Spleen (tissue), 11 donors: ENCODE data around the gene RNF212. TPM values are rescaled to one million over a fixed set of nuclear protein-coding genes. Genes with fewer than 3 reads are reported as not detected.

Experiments used
- DNase-seq: peaks from one replicate; pipeline ENCODE4 v3.0.0-alpha.2; 2020
- H3K27ac ChIP-seq, 8 donors: fragments of 200-600 bp; sonication (generic) in 7 of 8; 1 replicate in 4 of 8; 2 replicates in 4 of 8; pipeline versions ENCODE4 v1.5.0 to v1.8.0; 2016 to 2021; ENCODE audit warnings: inconsistent platforms in 4 of 8, mild to moderate bottlenecking in 4 of 8, moderate library complexity in 1 of 8
- H3K27me3 ChIP-seq, 7 donors: fragments of 200-600 bp; sonication (generic) in 6 of 7; replicated peaks in 1 of 7; 1 replicate in 4 of 7; 2 replicates in 3 of 7; pipeline versions ENCODE4 v1.5.0 to v1.8.0; 2016 to 2021; ENCODE audit warnings: inconsistent platforms in 3 of 7, mild to moderate bottlenecking in 1 of 7
- H3K36me3 ChIP-seq, 6 donors: fragments of 200-600 bp; sonication (generic) in 5 of 6; 1 replicate in 4 of 6; 2 replicates in 2 of 6; pipeline versions ENCODE4 v1.5.0 to v1.8.0; 2016 to 2021; ENCODE audit warnings: inconsistent platforms in 2 of 6
- H3K4me1 ChIP-seq, 6 donors: fragments of 200-600 bp; sonication (generic) in 5 of 6; 1 replicate in 3 of 6; 2 replicates in 3 of 6; pipeline versions ENCODE4 v1.5.0 to v1.8.0; 2016 to 2021; ENCODE audit warnings: inconsistent platforms in 3 of 6
- H3K4me3 ChIP-seq, 8 donors: fragments of 200-600 bp; sonication (generic) in 7 of 8; 1 replicate in 4 of 8; 2 replicates in 4 of 8; pipeline versions ENCODE4 v1.5.0 to v1.8.0; 2016 to 2021; ENCODE audit warnings: inconsistent platforms in 4 of 8, mild to moderate bottlenecking in 4 of 8, moderate library complexity in 2 of 8
- H3K9me3 ChIP-seq, 8 donors: fragments of 200-600 bp; sonication (generic) in 7 of 8; 1 replicate in 4 of 8; 2 replicates in 4 of 8; pipeline versions ENCODE4 v1.5.0 to v1.8.0; 2016 to 2021; ENCODE audit warnings: inconsistent platforms in 4 of 8
- POLR2A ChIP-seq, 3 donors: fragments of 450-650 bp; IDR thresholded peaks; one replicate each; pipeline ENCODE4 v1.5.1; 2017; ENCODE audit warnings: antibody characterized with exemption in 3 of 3, mild to moderate bottlenecking in 1 of 3
- POLR2AphosphoS5 ChIP-seq, 3 donors: sonication (generic); formaldehyde crosslinking; IDR thresholded peaks; one replicate each; pipeline ENCODE4 v1.5.1; 2017; ENCODE audit warnings: antibody characterized with exemption in 3 of 3
- WGBS, 5 donors: extraction: QIAGEN DNeasy Blood & Tissue Kit in 3 of 5; methylation state at CpG; one replicate each; pipeline versions ENCODE4 v1.1.5 to v1.1.7; 2013 to 2018; 5-methylcytosine and 5-hydroxymethylcytosine counted together
- intact Hi-C: fragments of 100-400 bp; cut with DNase I; formaldehyde crosslinking; loops from one replicate; pipeline ENCODE4 v1.15.0; 2023; ENCODE audit warnings: low total_unique reads
- polyA plus RNA-seq, 3 donors: library from polyadenylated mRNA; stranded (reverse); fragments of 200-250 nt; gene quantifications; one replicate each; pipeline ENCODE4 v1.2.1, GENCODE V29; 2013
- total RNA-seq, 7 donors: library from RNA; depleted of rRNA in 3 of 7; stranded (reverse); fragments of >200 nt in 3 of 7; fragmentation: NEBNext Ultra II Directional in 4 of 7; extraction: Animal tissue kit (Norgen Biotek cat#: 25700) in 4 of 7; gene quantifications; one replicate each; pipeline versions ENCODE4 v1.1.0 to v1.2.1, GENCODE V29; 2016 to 2021
- TF ChIP-seq, protein P1 (sequence below), 11 experiments: fragments of 200-600 bp in 7 of 11; fragments of 450-650 bp in 4 of 11; sonication (generic) in 4 of 11; IDR thresholded peaks in 8 of 11; conservative IDR thresholded peaks in 3 of 11; 1 replicate in 7 of 11; 2 replicates in 4 of 11; pipeline versions ENCODE4 v1.4.0 to v1.8.0; 2016 to 2021; ENCODE audit warnings: antibody characterized with exemption in 11 of 11, inconsistent platforms in 4 of 11, mild to moderate bottlenecking in 1 of 11
- donor health status: healthy with polysubstance abuse.
- donor health status: DM: no; HTN: no; CAD: no; lungs with moderate emphysema.
- donor health status: DM: no; HTN: no; CAD: no.
- donor health status: Bipolar disorder and iron deficiency.
- donor health status: healthy.
- donor health status: DM: no; HTN: no; CAD: no.
- donor health status: DM: yes; HTN: yes; CAD: no.

RNF212 gene
- total and polyA plus RNA-seq, 10 donors, result 0.46 to 5.6 (median 2.2) TPM

DNA sequence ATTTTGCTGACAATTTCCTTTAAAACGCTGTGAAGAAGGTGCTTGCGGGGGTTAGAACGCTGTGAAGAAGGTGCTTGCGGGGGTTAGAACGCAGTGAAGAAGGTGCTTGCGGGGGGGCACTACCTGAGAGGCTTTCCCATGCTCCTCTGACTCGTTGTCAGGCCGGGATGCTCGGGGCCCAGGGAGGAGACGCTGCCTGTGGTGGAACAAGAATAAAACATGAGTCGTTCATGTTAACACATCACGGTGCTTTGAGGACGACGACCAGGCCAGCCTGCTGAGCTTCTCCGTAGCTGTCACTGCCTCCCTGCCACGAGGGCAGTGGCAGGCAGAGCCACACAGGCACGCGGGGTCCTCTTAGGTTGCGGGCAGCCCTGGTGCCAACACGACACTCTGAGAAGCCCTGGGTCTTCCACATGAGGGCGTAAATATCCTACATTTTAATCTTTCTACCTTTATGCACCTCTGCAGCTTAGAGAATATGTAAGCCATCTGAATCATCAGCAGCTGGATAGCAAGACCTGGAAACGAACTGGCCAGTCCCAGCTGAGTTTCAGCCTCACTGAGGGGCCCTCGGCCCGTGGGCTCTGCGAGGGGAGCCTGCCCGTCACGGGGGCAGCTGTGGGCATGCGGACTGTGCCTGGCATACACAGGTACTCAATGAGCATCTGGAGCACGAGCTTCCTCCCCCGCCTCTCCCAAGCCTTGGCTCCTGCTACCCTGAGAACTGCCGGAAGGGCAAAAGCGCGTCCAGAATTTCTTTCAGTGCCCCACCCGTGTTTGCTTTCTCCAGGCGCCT, 55.0 kb downstream of the RNF212 start:
- H3K9me3 ChIP-seq, result no peaks in the 10 kb centered on the region
- no peaks in the 10 kb centered on the region for H3K36me3 ChIP-seq
- no peak overlapping the region for H3K4me3 ChIP-seq
- H3K27ac ChIP-seq, result no peak overlapping the region
- H3K4me1 ChIP-seq, result peaks cover 3 to 14% (median 11%) of the 10 kb centered on the region in 6 donors
- intact Hi-C loops, result no loop called here
- DNase-seq, result no peak
- 75 to 86% (median 77%) methylated on average over 25 to 35 of the region's 35 CpGs for WGBS, 5 donors
- TF ChIP-seq POLR2AphosphoS5 (IDR thresholded peaks at IDR 0.05), result no peak
- TF ChIP-seq, protein P1, sequence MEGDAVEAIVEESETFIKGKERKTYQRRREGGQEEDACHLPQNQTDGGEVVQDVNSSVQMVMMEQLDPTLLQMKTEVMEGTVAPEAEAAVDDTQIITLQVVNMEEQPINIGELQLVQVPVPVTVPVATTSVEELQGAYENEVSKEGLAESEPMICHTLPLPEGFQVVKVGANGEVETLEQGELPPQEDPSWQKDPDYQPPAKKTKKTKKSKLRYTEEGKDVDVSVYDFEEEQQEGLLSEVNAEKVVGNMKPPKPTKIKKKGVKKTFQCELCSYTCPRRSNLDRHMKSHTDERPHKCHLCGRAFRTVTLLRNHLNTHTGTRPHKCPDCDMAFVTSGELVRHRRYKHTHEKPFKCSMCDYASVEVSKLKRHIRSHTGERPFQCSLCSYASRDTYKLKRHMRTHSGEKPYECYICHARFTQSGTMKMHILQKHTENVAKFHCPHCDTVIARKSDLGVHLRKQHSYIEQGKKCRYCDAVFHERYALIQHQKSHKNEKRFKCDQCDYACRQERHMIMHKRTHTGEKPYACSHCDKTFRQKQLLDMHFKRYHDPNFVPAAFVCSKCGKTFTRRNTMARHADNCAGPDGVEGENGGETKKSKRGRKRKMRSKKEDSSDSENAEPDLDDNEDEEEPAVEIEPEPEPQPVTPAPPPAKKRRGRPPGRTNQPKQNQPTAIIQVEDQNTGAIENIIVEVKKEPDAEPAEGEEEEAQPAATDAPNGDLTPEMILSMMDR (IDR thresholded peaks at IDR 0.05 in 8 of 11, conservative IDR thresholded peaks at IDR 0.05 in 3 of 11), result no peak
- peaks cover 0 to 77% (median 17%) of the 10 kb centered on the region in 7 donors for H3K27me3 ChIP-seq

DNA sequence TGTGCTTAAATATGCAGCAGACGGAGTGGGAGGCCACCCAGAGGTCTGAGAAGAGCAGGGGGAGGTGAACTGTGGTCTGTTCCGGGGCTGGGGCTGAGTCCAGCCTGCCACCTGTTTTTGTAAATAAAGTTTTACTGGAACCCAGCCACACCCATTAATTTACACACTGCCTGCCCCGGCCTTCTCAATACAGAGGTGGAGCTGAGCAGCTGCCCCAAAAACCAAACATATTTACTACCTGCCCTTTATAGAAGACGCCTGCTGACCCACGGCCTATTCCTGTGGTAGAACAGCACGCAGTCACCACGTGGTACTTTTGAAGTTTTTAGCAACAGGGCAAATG, 56.0 kb downstream of the RNF212 start:
- Histone ChIP-seq H3K9me3 (no peaks in the 10 kb centered on the region), H3K27me3 (peaks cover 0 to 77% (median 17%) of the 10 kb centered on the region in 7 donors), H3K4me1 (peaks cover 3 to 16% (median 11%) of the 10 kb centered on the region in 6 donors), H3K27ac (no peak overlapping the region), H3K4me3 (no peak overlapping the region), H3K36me3 (no peaks in the 10 kb centered on the region)
- intact Hi-C loops, result no loop called here
- 79 to 87% (median 83%) methylated on average over 7 of the region's 7 CpGs for WGBS, 5 donors
- DNase-seq, result no peak
- TF ChIP-seq POLR2AphosphoS5 (IDR thresholded peaks at IDR 0.05), result no peak
- TF ChIP-seq, protein P1 (IDR thresholded peaks at IDR 0.05 in 8 of 11, conservative IDR thresholded peaks at IDR 0.05 in 3 of 11), result no peak
- no peak for TF ChIP-seq POLR2A (IDR thresholded peaks at IDR 0.05)

- TF ChIP-seq POLR2AphosphoS5 (IDR thresholded peaks at IDR 0.05), result no peak
- TF ChIP-seq, protein P1 (IDR thresholded peaks at IDR 0.05 in 8 of 11, conservative IDR thresholded peaks at IDR 0.05 in 3 of 11), result no peak
- TF ChIP-seq POLR2A (IDR thresholded peaks at IDR 0.05), result no peak
- peak; percentile 75 for DNase-seq
- no peaks in the 10 kb centered on the region for H3K36me3 ChIP-seq
- H3K4me1 ChIP-seq, result peaks cover 3 to 16% (median 11%) of the 10 kb centered on the region in 6 donors
- no peaks in the 10 kb centered on the region for H3K9me3 ChIP-seq
- peaks cover 0 to 79% (median 17%) of the 10 kb centered on the region in 7 donors for H3K27me3 ChIP-seq
- intact Hi-C loops, result no loop called here
- H3K4me3 ChIP-seq, result no peak overlapping the region
- 84 to 90% (median 87%) methylated on average over 25 to 28 of the region's 28 CpGs for WGBS, 5 donors
- peak overlapping the region in 6 of 8 donors; percentile 75 to 90 (median 80) for H3K27ac ChIP-seq
These were observed 56.5 kb downstream of the RNF212 start for GRCh38 chr4:1056671-1057402.
